PC-9 (cell line): ENCODE measurements around the gene MAGI2. TPM values are rescaled to one million over a fixed set of nuclear protein-coding genes. Genes with fewer than 3 reads are reported as not detected.

Experiments
- BruUV-seq: library from RNA; stranded (reverse); fragments of 400-500 nt; replicated peaks from 2 replicates; lab custom pipeline; 2021; lab: Mats Ljungman, UMichigan
- CTCF ChIA-PET: fragments of 300-600 bp; sonication (Branson Sonifier 250); formaldehyde crosslinking; loops from one replicate; lab custom pipeline; 2022; ENCODE audit warnings: antibody characterized with exemption; lab: Charles Lee
- POLR2A ChIA-PET: fragments of 300-600 bp; sonication (Branson Sonifier 250); formaldehyde crosslinking; loops from one replicate; lab custom pipeline; 2022; ENCODE audit warnings: antibody characterized with exemption; ENCODE audit not compliant: unreplicated experiment; lab: Charles Lee
- DNase-seq, 2 experiments: peaks; one replicate each; pipeline versions ENCODE4 v3.0.0 to v3.0.0-alpha.2; 2015 to 2022; ENCODE audit warnings: mixed read lengths in 1 of 2
- H2AFZ ChIP-seq: fragments of 200-600 bp; sonication (generic); 2 replicates; pipeline ENCODE4 v1.8.1; 2017; ENCODE audit warnings: antibody characterized with exemption
- H3F3A ChIP-seq: fragments of 200-600 bp; sonication (generic); 2 replicates; pipeline ENCODE4 v1.8.1; 2017; ENCODE audit warnings: antibody characterized with exemption, mild to moderate bottlenecking, low read depth; ENCODE audit not compliant: insufficient read depth
- H3K27ac ChIP-seq: fragments of 200-600 bp; sonication (generic); 2 replicates; pipeline ENCODE4 v1.6.1; 2016; ENCODE audit warnings: mixed run types
- H3K27me3 ChIP-seq: fragments of 200-600 bp; sonication (generic); 2 replicates; pipeline ENCODE4 v1.6.1; 2016; ENCODE audit warnings: low read depth, mixed run types; ENCODE audit not compliant: insufficient read depth
- H3K36me3 ChIP-seq: fragments of 200-600 bp; sonication (generic); 2 replicates; pipeline ENCODE4 v1.6.1; 2016; ENCODE audit warnings: low read depth, mixed run types
- H3K4me1 ChIP-seq: fragments of 200-600 bp; sonication (generic); replicated peaks from 2 replicates; pipeline ENCODE4 v1.6.1; 2016; ENCODE audit warnings: mixed run types; ENCODE audit not compliant: insufficient read depth
- H3K4me2 ChIP-seq: fragments of 200-600 bp; sonication (generic); 2 replicates; pipeline ENCODE4 v1.6.1; 2017; ENCODE audit warnings: mixed run types
- H3K4me3 ChIP-seq: fragments of 200-600 bp; sonication (generic); 2 replicates; pipeline ENCODE4 v1.6.1; 2016; ENCODE audit warnings: mixed run types
- H3K79me2 ChIP-seq: fragments of 200-600 bp; sonication (generic); 2 replicates; pipeline ENCODE4 v1.6.1; 2017; ENCODE audit warnings: low read depth, mixed run types
- H3K9me2 ChIP-seq: fragments of 200-600 bp; sonication (generic); 2 replicates; pipeline ENCODE4 v1.8.1; 2017; ENCODE audit warnings: mild to moderate bottlenecking; ENCODE audit not compliant: insufficient read depth
- H3K9me3 ChIP-seq: fragments of 200-600 bp; sonication (generic); 2 replicates; pipeline ENCODE4 v1.8.1; 2016; ENCODE audit warnings: low read depth; ENCODE audit not compliant: insufficient read depth
- H4K20me1 ChIP-seq: fragments of 200-600 bp; sonication (generic); 2 replicates; pipeline ENCODE4 v1.8.1; 2017; ENCODE audit not compliant: insufficient read depth
- EZH2 ChIP-seq: fragments of 200-600 bp; sonication (generic); IDR thresholded peaks from 2 replicates; pipeline ENCODE4 v1.8.0; 2017; ENCODE audit warnings: antibody characterized with exemption, low read depth
- intact Hi-C: fragments of 100-400 bp; cut with micrococcal nuclease; formaldehyde crosslinking; loops from one replicate; pipeline ENCODE4 v1.10.0; 2022; ENCODE audit not compliant: unreplicated experiment
- total RNA-seq: library from RNA; stranded (reverse); gene quantifications from 2 replicates; pipeline ENCODE4 v1.2.3, GENCODE V29; 2021
- TF ChIP-seq, protein P1 (sequence below): fragments of 200-600 bp; sonication (generic); conservative IDR thresholded peaks from 2 replicates; pipeline ENCODE4 v1.6.1; 2017; ENCODE audit warnings: mixed run types, antibody characterized with exemption, mild to moderate bottlenecking, moderate library complexity

The MAGI2 gene
- total RNA-seq, 1 experiment from 2014 or later, result 0.92 TPM

DNA sequence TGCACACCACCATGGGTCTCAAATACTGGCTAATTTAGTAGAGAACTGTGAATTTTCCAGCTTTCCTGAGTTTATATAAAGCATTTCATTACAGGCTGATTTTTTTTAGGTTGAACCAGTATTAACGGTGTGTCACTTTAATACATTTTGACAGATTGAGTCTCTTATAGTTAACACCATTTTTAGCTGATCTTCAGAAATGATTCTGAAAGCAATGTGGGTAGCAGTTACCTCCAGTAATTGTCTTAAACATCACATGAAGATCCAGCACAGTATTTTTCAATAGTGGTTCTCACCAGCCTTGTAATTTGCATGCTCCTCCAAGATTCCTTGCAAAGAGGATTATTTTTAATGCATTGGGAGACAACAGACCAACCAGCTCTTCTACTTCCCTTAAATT lies 961.3 kb downstream of the MAGI2 start:
- TF ChIP-seq, protein P1, sequence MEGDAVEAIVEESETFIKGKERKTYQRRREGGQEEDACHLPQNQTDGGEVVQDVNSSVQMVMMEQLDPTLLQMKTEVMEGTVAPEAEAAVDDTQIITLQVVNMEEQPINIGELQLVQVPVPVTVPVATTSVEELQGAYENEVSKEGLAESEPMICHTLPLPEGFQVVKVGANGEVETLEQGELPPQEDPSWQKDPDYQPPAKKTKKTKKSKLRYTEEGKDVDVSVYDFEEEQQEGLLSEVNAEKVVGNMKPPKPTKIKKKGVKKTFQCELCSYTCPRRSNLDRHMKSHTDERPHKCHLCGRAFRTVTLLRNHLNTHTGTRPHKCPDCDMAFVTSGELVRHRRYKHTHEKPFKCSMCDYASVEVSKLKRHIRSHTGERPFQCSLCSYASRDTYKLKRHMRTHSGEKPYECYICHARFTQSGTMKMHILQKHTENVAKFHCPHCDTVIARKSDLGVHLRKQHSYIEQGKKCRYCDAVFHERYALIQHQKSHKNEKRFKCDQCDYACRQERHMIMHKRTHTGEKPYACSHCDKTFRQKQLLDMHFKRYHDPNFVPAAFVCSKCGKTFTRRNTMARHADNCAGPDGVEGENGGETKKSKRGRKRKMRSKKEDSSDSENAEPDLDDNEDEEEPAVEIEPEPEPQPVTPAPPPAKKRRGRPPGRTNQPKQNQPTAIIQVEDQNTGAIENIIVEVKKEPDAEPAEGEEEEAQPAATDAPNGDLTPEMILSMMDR, result no peak
- no peak for TF ChIP-seq EZH2
- ChIA-PET CTCF (no interaction called here), POLR2A (no interaction called here)
- H3F3A ChIP-seq, result no peaks in the 10 kb centered on the region
- intact Hi-C loops, result no loop called here
- H3K27ac ChIP-seq, result no peak overlapping the region
- H3K4me2 ChIP-seq, result no peak overlapping the region
- no peaks in the 10 kb centered on the region for H3K9me3 ChIP-seq
- H3K9me2 ChIP-seq, result no peaks in the 10 kb centered on the region
- no peaks in the 10 kb centered on the region for H3K36me3 ChIP-seq
- H3K79me2 ChIP-seq, result no peaks in the 10 kb centered on the region
- H2AFZ ChIP-seq, result no peak overlapping the region
- H3K4me3 ChIP-seq, result no peak overlapping the region
- no TSS peak for BruUV-seq
- H3K27me3 ChIP-seq, result no peaks in the 10 kb centered on the region
- no peaks in the 10 kb centered on the region for H3K4me1 ChIP-seq
- DNase-seq, result no peak
- H4K20me1 ChIP-seq, result no peaks in the 10 kb centered on the region

DNA sequence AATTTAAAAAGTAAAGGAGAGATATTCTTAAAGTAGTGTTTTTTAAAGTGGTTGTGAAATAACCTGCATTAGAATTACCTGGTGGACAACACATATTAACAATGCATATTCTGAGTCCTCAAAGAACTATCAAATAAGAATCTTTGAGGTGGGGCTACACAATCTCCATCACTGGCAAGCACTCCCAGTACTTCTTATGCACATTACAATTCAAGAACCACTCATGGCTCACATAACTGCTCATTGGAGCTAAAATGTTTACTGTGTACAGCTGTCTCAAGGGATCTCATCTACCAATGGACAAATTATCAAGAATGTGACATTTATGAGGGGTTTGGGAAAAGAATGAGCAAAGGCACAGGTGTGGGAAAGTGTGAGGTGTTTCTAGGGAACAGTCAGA lies 962.9 kb downstream of the MAGI2 start:
- no peak for DNase-seq
- Histone ChIP-seq H3K79me2 (no peaks in the 10 kb centered on the region), H3K9me2 (no peaks in the 10 kb centered on the region), H4K20me1 (no peaks in the 10 kb centered on the region), H3K9me3 (no peaks in the 10 kb centered on the region), H3K27ac (no peak overlapping the region), H3K36me3 (no peaks in the 10 kb centered on the region), H2AFZ (no peak overlapping the region), H3K27me3 (no peaks in the 10 kb centered on the region), H3K4me2 (no peak overlapping the region), H3F3A (no peaks in the 10 kb centered on the region), H3K4me1 (no peaks in the 10 kb centered on the region), H3K4me3 (no peak overlapping the region)
- intact Hi-C loops, result no loop called here
- ChIA-PET POLR2A (interaction anchor here (0.5 kb wide), 1 partner anchor 566 kb away, joined by 4 read pairs; no protein-coding TSS in a partner anchor), CTCF (no interaction called here)
- TF ChIP-seq, protein P1, result no peak
- TF ChIP-seq EZH2, result no peak
- BruUV-seq, result no TSS peak

DNA sequence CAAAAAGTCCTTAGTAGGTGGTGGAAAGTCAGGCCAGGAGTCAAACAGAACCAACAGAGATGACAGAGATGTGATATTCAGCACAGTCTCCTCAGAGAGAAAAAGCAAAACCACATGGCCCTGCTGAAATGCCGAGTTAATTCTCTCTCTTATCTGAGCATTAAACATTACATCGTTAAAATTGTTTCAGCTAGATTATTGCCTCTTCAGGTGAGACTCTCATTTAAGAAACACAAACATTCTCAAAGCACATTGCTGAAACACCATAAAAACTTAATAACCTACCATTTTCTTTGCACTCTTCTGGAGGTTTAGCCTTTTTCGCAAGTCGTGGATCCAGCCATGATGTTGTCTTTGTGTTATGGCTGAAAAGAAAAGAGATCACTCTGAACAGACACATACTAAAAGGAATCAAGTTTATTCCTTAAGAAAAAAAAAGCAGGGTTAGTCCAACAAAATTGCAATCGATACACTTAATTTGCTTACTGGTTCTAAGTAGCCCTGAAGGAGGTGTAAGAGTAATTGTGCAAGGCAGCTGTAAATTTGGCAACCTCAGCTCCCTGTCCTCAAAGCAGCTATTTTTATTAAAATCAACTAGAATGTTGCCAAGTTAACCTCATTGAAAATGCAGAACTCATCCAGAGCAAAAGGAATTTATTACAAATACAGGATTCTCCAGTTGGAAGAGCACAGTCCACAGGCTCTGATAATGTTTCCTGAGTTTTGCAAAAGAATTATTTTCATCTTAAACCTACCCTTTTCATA lies 963.8 kb downstream of the MAGI2 start:
- Histone ChIP-seq H3K27me3 (no peaks in the 10 kb centered on the region), H3K4me2 (no peak overlapping the region), H3K4me1 (no peaks in the 10 kb centered on the region), H2AFZ (no peak overlapping the region), H3F3A (no peaks in the 10 kb centered on the region), H3K79me2 (no peaks in the 10 kb centered on the region), H4K20me1 (no peaks in the 10 kb centered on the region), H3K36me3 (no peaks in the 10 kb centered on the region), H3K9me3 (no peaks in the 10 kb centered on the region), H3K9me2 (no peaks in the 10 kb centered on the region), H3K27ac (no peak overlapping the region), H3K4me3 (no peak overlapping the region)
- CTCF ChIA-PET, result no interaction called here
- no peak for DNase-seq
- intact Hi-C loops, result no loop called here
- no peak for TF ChIP-seq EZH2
- TF ChIP-seq, protein P1, result no peak
- BruUV-seq, result no TSS peak
- POLR2A ChIA-PET, result no interaction called here
